H54 (cell line): ENCODE data around the gene PTGDR2.

Experiments used
- DNase-seq: peaks from one replicate; pipeline ENCODE4 v3.0.0; 2011; ENCODE audit warnings: low spot score, mixed read lengths; ENCODE audit not compliant: insufficient read length
- FAIRE-seq: peaks from 3 replicates; lab custom pipeline; 2011; peaks lifted over from hg19 to GRCh38; lab: Jason Lieb, UNC
- POLR2A ChIP-seq: IDR thresholded peaks from 2 replicates; pipeline ENCODE4 v1.6.1; 2011; ENCODE audit warnings: low read depth, mild to moderate bottlenecking, low read length

Gene PTGDR2

GRCh38 chr11:60809249-60809648 lies 46.5 kb downstream of the PTGDR2 start:
- DNase-seq, result no peak
- TF ChIP-seq POLR2A, result no peak
- no peak for FAIRE-seq

GRCh38 chr11:60803273-60803936 lies 52.3 kb downstream of the PTGDR2 start:
- no peak for TF ChIP-seq POLR2A
- FAIRE-seq, result no peak
- no peak for DNase-seq

- no peak for TF ChIP-seq POLR2A
- no peak for DNase-seq
- no peak for FAIRE-seq
These were observed 54.6 kb downstream of the PTGDR2 start for GRCh38 chr11:60801194-60801593.
